ENCODE measurements around the gene TMEM9B.

Gene TMEM9B

GRCh38 chr11:8927233-8927632 lies 37.0 kb downstream of the TMEM9B start:
- DNase-seq = no peak

- DNase-seq = no peak
Measured at GRCh38 chr11:8926236-8926635, 38.0 kb downstream of the TMEM9B start.

GRCh38 chr11:8925711-8926110 lies 38.5 kb downstream of the TMEM9B start:
- DNase-seq = no peak

- DNase-seq = no peak
Measured at GRCh38 chr11:8922691-8923090, 41.6 kb downstream of the TMEM9B start.

GRCh38 chr11:8917157-8917825 lies 47.0 kb downstream of the TMEM9B start:
- DNase-seq = no peak

- DNase-seq = no peak
Measured at GRCh38 chr11:8914661-8915018, 49.6 kb downstream of the TMEM9B start.

GRCh38 chr11:8913961-8914660 lies 50.1 kb downstream of the TMEM9B start:
- peak; percentile 35 for DNase-seq

GRCh38 chr11:8911029-8911823 lies 53.0 kb downstream of the TMEM9B start, which contains the start of gene AKIP1:
Gene AKIP1, plus strand, starts transcription at chr11:8911189. Its CDS starts 261 bp downstream, at chr11:8911450.
- peak; percentile 84 for DNase-seq

- no peak for DNase-seq
Measured at GRCh38 chr11:8910649-8911026, 53.6 kb downstream of the TMEM9B start.

GRCh38 chr11:8908099-8908498 lies 56.1 kb downstream of the TMEM9B start:
- DNase-seq = no peak

GRCh38 chr11:8907116-8907515 lies 57.1 kb downstream of the TMEM9B start:
- DNase-seq = no peak

- no peak for DNase-seq
Measured at GRCh38 chr11:8905528-8906165, 58.6 kb downstream of the TMEM9B start.

- DNase-seq = no peak
Measured at GRCh38 chr11:8899119-8899753, 65.0 kb downstream of the TMEM9B start.

Measured in NCI-H187 treated with DMSO at 0.1 percent for 48 hours (cell line).